ENCODE data around the gene SMDT1.

GRCh38 chr22:42077486-42078125, 1.9 kb upstream of the SMDT1 start:
- no peak for TF ChIP-seq CTCF (IDR thresholded peaks at IDR 0.05)
- no peak for TF ChIP-seq POLR2A (IDR thresholded peaks at IDR 0.05)
- TF ChIP-seq EP300 (IDR thresholded peaks at IDR 0.05) = no peak

Data from tibial nerve (tissue), 4 donors.